Sciatic nerve (tissue), 2 donors: ENCODE measurements around the gene RARG. TPM values are rescaled to one million over a fixed set of nuclear protein-coding genes. Genes with fewer than 3 reads are reported as not detected.
A peak's percentile ranks its signal among the peaks of the same experiment; 100 is the strongest.

Experiments
- ATAC-seq: fragments of 200-7000 bp; cut with Tn5 transposase; one replicate; pipeline ENCODE4 v1.9.1; 2020; ENCODE audit warnings: mild to moderate bottlenecking, moderate library complexity
- DNase-seq: peaks from one replicate; pipeline ENCODE4 v3.0.0-alpha.2; 2020; ENCODE audit warnings: low spot score
- intact Hi-C: fragments of 100-400 bp; cut with DNase I; formaldehyde crosslinking; loops from one replicate; pipeline ENCODE4 v1.14.2; 2022
- total RNA-seq: library from RNA; stranded (reverse); fragmentation: NEBNext Ultra II Directional; extraction: Animal tissue kit (Norgen Biotek cat#: 25700); gene quantifications from one replicate; pipeline ENCODE4 v1.2.1, GENCODE V29; 2021
- donor health status: DM: no; HTN: no; CAD: no.
- donor health status: DM: no; HTN: no; CAD: no.

The RARG gene
- 56.3 TPM for total RNA-seq

GRCh38 chr12:53231921-53232645 is at the start of gene RARG:
RARG (minus strand) TSS chr12:53232209; CDS start chr12:53227545, 4,664 bp downstream.
- ATAC-seq = peak; percentile 84
- intact Hi-C loops = no loop called here
- peak; percentile 82 for DNase-seq

GRCh38 chr12:53279888-53280498 is 48.0 kb upstream of the RARG start:
- intact Hi-C loops = no loop called here
- ATAC-seq = no peak

GRCh38 chr12:53279283-53279869 is 47.4 kb upstream of the RARG start:
- ATAC-seq = peak; percentile 25
- no peak for DNase-seq
- intact Hi-C loops = no loop called here

More at GRCh38 chr12:53279888-53280498, 48.0 kb upstream of the RARG start:
- DNase-seq = no peak

- ATAC-seq (no peak), DNase-seq (no peak)
- intact Hi-C loops = no loop called here
Observed at GRCh38 chr12:53277981-53278380, 46.0 kb upstream of the RARG start.

GRCh38 chr12:53276511-53276910 is 44.5 kb upstream of the RARG start:
- ATAC-seq (no peak), DNase-seq (no peak)
- intact Hi-C loops = no loop called here

GRCh38 chr12:53274445-53274844 is 42.4 kb upstream of the RARG start:
- no peak for DNase-seq
- intact Hi-C loops = no loop called here
- no peak for ATAC-seq

GRCh38 chr12:53268630-53269562 is 36.9 kb upstream of the RARG start:
- peak; percentile 9 for ATAC-seq
- intact Hi-C loops = no loop called here
- no peak for DNase-seq

- intact Hi-C loops = no loop called here
- ATAC-seq (peak; percentile 95), DNase-seq (peak; percentile 82)
Observed at GRCh38 chr12:53267999-53268629, 36.1 kb upstream of the RARG start, which contains the start of gene ESPL1. ESPL1 (plus strand) TSS chr12:53268299; CDS start chr12:53268767, 468 bp downstream.

- intact Hi-C loops = no loop called here
- DNase-seq = no peak
- peak; percentile 48 for ATAC-seq
Observed at GRCh38 chr12:53267306-53267998, 35.4 kb upstream of the RARG start.

GRCh38 chr12:53265783-53266182 is 33.8 kb upstream of the RARG start:
- DNase-seq = no peak
- intact Hi-C loops = no loop called here
- no peak for ATAC-seq

GRCh38 chr12:53259891-53260290 is 27.9 kb upstream of the RARG start:
- DNase-seq = no peak
- intact Hi-C loops = no loop called here
- no peak for ATAC-seq

GRCh38 chr12:53258541-53259539 is 26.8 kb upstream of the RARG start:
- ATAC-seq = peak; percentile 63
- no peak for DNase-seq
- intact Hi-C loops = no loop called here

GRCh38 chr12:53255996-53256395 is 24.0 kb upstream of the RARG start:
- ATAC-seq = no peak
- intact Hi-C loops = no loop called here
- DNase-seq = no peak

- intact Hi-C loops = loop anchor here (5.0 kb wide), 1 partner anchor 727 kb away; no protein-coding TSS in a partner anchor
- no peak for ATAC-seq
- no peak for DNase-seq
Observed at GRCh38 chr12:53254816-53255545, 23.0 kb upstream of the RARG start.

GRCh38 chr12:53253298-53253697 is 21.3 kb upstream of the RARG start:
- DNase-seq (no peak), ATAC-seq (no peak)
- intact Hi-C loops = loop anchor here (5.0 kb wide), 1 partner anchor 729 kb away; no protein-coding TSS in a partner anchor

GRCh38 chr12:53252349-53252916 is 20.4 kb upstream of the RARG start:
- ATAC-seq (peak; percentile 0), DNase-seq (no peak)
- intact Hi-C loops = loop anchor here (5.0 kb wide), 1 partner anchor 730 kb away; no protein-coding TSS in a partner anchor
